Right ventricle myocardium inferior (tissue), 1 donor: ENCODE results near the gene ECM1. TPM values are rescaled to one million over a fixed set of nuclear protein-coding genes. Genes with fewer than 3 reads are reported as not detected.
A peak's percentile ranks its signal among the peaks of the same experiment; 100 is the strongest.

Experiments
- ATAC-seq: fragments of 200-7000 bp; cut with Tn5 transposase; one replicate; pipeline ENCODE4 v1.9.1; 2020; ENCODE audit warnings: mild to moderate bottlenecking, moderate library complexity
- DNase-seq: peaks from one replicate; pipeline ENCODE4 v3.0.0; 2021; ENCODE audit errors: missing footprints
- intact Hi-C: fragments of 100-400 bp; cut with DNase I; formaldehyde crosslinking; loops from one replicate; pipeline ENCODE4 v1.11.0; 2022
- total RNA-seq: library from RNA; stranded (reverse); fragmentation: NEBNext Ultra II Directional; extraction: Animal tissue kit (Norgen Biotek cat#: 25700); gene quantifications from one replicate; pipeline ENCODE4 v1.2.1, GENCODE V29; 2021
- donor health status: DM: no; HTN: yes; CAD: no; lungs with severe emphysema.

ECM1 gene
- total RNA-seq, 1 donor from 2014 or later = 24.1 TPM

DNA sequence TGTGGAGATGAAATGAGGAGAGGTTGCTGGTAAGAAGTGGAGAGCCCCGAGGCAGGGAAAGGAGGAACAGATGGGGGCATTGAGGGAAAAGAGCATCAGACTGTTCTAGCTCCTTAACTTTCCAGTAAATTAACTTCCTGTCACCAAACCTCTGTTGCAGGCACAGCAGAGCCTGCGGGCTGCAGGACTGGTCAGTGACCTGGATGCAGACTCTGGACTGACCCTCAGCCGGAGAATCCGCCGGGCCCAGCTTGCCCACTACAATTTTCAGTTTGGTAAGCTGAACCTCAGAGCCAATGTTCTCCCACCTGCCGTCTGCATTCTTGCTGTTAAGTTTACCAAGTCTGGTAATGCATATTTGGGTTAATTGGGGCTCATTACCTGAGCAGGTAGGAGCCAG, 2.5 kb upstream of the ECM1 start:
- DNase-seq (no peak), ATAC-seq (no peak)
- intact Hi-C loops = no loop called here

DNA sequence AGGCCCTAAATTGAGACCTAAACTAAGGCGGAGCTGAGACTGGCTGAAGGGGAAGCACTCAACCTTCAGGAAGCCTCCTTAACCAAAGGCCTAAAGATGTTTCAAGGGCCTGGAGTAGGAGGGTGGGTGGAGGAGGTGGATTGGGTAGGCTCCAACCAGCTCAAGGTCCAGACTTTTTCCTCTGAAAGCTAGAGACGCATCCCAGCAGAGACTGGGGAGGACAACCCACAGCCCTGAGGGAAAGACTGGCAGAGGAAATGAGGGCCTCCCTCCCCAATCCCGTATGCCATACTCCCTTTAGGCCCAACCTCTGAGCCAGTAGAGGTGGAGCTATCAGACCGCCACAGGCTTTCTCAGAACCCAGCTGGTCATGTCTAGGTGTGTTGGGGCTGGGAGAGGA, 1.1 kb downstream of the ECM1 start:
- intact Hi-C loops = no loop called here
- DNase-seq (no peak), ATAC-seq (peak; percentile 11)

DNA sequence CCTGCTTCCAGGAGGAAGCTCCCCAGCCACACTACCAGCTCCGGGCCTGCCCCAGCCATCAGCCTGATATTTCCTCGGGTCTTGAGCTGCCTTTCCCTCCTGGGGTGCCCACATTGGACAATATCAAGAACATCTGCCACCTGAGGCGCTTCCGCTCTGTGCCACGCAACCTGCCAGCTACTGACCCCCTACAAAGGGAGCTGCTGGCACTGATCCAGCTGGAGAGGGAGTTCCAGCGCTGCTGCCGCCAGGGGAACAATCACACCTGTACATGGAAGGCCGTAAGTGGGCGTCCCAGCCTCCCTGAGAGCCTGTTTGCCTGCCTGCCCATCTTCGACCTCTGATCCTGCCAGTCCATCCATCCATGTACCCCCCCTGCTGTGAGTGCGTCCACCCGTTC, 3.6 kb downstream of the ECM1 start:
- intact Hi-C loops = no loop called here
- DNase-seq (no peak), ATAC-seq (no peak)

DNA sequence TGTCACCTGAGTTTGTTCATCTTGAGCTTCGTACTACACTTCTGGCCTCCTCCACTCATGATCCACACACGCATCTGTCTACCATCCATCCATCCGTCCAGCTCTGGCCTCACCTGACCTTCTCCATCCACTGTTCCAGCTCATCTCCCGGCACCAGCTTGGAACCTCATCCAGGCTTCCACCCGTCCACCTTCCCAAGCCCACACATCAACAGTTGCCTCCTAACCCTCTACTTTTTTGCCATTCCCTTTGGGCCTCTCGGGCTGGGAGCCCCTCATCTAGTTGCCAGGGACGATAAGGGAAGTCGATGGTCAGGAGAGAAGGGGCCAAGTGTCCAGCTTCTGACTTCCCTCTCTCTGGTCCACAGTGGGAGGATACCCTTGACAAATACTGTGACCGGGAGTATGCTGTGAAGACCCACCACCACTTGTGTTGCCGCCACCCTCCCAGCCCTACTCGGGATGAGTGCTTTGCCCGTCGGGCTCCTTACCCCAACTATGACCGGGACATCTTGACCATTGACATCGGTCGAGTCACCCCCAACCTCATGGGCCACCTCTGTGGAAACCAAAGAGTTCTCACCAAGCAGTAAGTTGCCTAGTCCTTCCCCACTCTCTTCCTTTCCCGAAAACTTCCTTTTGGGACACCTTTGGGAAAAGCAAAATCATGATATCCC, 4.2 kb downstream of the ECM1 start:
- DNase-seq = no peak
- ATAC-seq = no peak
- intact Hi-C loops = no loop called here

DNA sequence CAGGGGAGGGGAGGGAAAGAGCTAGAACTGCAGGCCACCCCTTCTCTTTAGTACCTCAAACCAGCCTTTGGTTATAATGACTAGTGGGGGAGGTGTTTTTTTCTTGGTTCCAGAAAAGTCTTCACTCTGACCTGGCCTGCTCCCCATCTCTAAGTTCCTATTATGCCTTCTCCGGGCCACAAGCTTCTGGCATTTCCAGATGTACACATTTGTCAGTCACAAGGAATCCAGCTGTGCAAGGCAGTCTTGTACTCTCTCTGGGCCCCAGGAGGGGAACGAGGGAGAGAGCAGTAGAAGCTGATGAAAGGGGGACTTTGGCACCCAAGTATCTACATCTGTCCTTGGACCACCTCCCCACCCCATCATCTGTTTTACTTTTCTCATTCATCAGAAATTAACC, 4.9 kb downstream of the ECM1 start:
- intact Hi-C loops = no loop called here
- ATAC-seq (no peak), DNase-seq (no peak)

DNA sequence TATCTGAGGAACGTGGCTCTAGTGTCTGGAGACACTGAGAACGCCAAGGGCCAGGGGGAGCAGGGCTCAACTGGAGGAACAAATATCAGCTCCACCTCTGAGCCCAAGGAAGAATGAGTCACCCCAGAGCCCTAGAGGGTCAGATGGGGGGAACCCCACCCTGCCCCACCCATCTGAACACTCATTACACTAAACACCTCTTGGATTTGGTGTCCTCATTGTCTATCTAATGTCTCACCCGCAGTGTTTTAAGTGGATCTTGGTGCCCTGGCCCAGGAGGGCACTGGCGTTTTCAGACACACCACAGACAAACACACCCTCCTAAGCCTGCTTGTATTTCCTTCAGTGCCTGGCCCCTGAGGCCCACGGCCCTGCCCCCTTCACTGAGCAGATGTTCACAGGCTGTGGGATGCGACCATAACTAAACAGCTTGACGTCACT, 5.5 kb downstream of the ECM1 start:
- intact Hi-C loops = no loop called here
- DNase-seq = no peak
- ATAC-seq = no peak

DNA sequence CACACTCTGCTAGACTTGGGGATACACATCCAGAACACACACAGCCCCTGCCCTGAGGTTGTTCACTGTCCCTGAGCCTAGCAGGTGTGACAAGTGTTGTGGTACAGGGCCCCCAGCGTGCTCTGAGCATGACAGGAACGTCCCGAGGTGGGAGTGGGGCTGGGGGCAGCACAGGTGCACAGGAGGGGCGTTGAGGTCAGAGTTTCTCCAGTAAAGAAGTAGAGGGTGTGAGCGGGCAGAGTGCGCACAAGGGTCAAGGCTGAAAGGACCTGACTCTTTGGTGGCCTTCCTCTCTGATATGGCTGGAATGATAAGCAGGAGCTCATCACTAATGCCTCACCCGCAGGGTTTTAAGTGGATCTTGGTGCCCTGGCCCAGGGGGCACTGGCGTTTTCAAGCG, 6.4 kb downstream of the ECM1 start:
- ATAC-seq = no peak
- DNase-seq = no peak
- intact Hi-C loops = no loop called here

DNA sequence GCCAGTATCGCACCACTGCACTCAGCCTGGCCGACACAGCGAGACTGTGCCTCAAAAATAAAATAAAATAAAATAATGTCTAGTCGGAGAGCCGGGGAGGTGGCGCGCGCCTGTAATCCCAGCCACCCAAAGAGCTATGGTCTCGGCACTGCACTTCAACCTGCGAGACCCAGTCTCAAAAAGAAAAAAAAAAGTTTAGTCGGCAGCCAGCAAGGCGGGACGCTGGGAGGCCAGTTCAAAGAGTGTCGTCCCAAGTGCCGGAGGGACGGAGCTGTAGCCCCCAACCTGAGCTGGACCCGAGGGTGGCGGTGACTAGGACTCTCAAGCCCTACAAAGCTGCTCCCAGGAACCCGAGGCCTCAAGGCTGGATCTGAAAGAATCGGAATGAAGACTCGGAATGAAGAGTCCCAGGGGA, 7.0 kb downstream of the ECM1 start:
- intact Hi-C loops = loop anchor here (1.0 kb wide), 1 partner anchor 17 kb away; no protein-coding TSS in a partner anchor
- DNase-seq (no peak), ATAC-seq (peak; percentile 7)

DNA sequence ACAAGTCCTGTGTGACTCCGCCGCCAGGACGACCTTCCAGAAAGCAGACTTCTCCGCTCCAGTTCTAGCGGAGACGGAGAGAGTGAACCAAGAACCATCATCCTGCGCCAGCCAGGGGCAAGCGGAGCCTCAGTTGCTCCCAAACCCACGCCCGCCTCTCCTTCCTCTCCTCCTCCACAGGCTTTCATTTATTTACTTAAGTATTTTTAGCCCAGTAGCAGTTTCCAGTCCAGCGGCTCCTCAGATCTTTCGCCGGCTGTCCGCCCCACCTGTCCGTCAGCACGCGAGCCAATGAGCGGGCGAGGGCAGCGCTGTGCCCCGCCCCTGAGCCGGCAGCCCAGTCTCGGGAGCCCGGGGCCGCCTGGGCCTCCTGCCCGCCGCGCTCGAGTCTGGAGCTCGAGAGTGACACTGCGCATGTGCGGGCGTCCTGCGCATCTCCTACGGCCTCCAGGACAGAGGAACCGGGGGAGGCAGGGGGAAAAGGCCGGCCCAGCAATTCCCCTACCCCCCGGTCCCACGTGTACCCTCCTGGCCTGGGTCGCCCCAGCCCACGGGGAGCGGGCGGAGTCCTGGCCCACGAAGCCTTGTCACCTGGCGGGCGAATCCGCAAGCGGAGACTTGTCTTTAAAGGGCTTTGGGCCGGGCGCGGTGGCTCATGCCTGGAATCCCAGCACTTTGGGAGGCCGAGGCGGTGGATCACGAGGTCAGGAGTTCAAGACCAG, 7.6 kb downstream of the ECM1 start, which contains the start of gene FALEC:
TSS of gene FALEC (plus strand) at position 425 of the 722 bp plus-strand sequence.
- intact Hi-C loops = loop anchor here (1.0 kb wide), 1 partner anchor 17 kb away; no protein-coding TSS in a partner anchor
- ATAC-seq (peak; percentile 98), DNase-seq (peak; percentile 99)

DNA sequence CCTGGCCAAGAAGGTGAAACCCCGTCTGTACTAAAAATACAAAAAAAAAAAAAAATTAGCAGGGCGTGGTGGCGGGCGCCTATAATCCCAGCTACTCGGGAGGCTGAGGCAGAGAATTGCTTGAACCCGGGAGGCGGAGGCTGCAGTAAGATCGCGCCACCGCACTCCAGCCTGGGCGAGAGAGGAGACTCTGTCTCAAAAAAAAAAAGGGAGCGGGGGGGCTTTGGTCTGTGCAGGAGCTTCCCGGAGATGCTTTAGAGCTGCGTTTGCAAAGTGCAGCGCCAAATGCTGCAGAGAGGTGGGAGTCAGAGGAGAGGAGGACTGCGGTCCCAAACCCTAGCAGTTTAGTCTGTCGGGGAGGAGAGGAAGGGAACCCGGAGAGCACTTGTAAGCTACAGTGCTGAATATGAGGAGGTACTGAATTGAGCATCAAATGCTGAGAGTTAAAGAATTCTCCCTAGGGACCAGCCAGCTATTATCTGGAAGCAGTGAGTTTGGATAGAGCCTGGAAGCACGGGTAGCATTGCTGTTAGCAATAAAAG, 8.2 kb downstream of the ECM1 start:
- DNase-seq (no peak), ATAC-seq (no peak)
- intact Hi-C loops = no loop called here

DNA sequence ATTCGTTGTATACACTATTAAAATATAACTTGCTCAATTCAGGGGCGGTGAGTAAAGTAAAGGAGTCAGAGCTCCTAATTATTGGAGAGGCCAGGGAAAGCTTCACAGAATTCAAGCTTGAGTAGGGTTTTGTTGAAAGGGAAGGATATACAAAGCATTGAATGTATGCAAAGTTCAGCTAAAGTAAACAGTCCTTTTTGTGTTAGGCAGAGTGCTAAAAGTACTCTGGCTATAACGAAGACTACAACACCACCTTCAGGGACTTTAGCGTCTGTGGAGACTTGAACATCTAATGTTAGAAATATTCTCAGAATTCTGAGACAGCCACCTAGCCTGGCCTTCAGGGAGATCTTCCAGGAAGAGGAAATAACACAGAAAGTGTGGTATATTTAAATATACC, 8.7 kb downstream of the ECM1 start:
- intact Hi-C loops = no loop called here
- DNase-seq (no peak), ATAC-seq (no peak)

DNA sequence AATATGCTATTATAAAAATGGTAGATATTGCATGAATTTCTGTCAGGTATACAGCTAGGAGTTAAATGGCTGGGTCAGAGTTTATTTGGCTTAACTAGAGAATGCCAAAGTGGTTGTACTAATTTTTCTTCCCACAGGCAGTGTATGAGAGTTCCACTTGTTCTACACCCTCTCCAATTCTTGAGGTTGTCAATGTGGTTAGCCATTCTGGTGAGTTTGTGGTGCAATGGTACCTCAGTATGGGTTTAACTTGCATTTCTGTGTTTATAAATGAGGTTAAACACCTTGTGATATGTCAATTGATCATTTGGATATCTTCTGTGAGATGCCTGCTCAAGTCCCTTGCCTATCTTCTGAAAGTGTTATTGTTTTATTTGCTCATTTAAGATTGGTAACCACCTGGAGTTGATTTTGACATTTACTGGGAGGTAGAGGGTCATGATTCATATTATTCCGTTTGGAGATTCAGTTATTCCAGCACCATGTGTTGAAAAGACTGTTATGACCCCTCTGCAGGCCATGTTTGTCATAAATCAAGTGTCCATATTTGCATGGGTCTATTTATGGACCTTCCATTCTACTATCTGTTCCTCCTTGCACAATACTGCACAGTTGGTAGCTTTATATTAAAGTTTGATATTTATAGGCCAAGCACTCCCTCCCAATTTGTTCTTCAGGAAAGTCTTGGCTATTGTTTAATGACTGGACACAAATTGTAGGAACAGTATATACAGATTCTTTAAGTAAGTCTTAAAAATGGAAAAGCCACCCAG, 13.5 kb downstream of the ECM1 start:
- intact Hi-C loops = no loop called here

DNA sequence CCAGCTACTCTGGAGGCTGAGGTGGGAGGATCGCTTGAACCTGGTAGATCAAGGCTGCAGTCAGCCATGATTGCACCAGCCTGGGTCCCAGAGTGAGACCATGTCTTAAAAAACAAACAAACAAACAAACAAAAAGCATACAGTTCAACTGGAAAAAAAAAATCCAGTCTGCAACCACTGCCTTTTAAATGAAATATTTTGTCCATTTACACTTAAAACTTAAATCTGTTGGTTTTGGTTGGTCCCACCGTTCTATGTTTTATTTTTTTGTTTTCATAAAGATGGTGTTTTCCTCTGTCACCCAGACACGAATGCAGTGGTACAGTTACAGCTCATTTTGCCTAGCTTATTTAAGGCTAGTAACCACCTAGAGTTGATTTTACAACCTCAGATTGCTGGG, 17.4 kb downstream of the ECM1 start:
- ATAC-seq (no peak), DNase-seq (no peak)
- intact Hi-C loops = no loop called here

More for the DNA sequence above, 13.5 kb downstream of the ECM1 start:
- ATAC-seq (no peak), DNase-seq (no peak)

DNA sequence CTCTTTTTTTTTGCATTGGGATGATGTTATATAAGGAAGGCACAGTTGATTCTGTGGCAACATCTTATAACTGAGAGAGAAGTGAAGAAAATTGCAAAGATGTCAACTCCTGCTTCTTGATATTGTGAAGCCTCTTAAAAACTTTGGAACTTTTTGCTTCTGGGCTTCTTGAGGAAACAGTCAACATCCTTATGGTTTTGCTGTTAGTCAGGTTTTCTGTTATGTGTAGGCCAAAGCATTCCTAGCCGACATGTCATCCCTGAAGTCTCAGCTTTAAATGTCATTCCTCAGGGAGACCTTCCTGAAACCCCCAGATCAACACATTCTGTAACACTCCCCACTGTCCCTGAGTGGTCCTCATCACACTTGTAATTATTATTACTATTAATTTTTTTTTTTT, 20.3 kb downstream of the ECM1 start:
- DNase-seq (no peak), ATAC-seq (no peak)
- intact Hi-C loops = no loop called here

DNA sequence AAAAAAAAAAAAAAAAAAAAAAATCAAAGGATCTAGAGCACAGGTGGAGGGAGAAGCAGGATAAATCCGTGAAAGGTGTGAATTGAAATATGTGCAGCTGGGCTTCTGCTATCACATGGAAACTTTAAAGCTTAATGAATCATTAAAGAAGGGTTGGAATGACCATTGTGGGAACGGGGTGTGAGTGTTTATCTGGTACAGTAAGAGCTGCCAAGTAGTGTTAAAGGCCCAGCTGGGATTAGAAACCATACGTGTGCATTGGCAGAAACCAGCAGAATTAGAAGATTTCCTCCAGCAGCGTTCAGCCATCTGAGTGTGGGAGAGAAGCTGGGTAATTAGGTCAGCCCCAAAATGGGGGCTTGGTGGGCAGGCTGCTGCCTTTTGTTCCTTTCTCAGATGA, 21.1 kb downstream of the ECM1 start:
- ATAC-seq (peak; percentile 32), DNase-seq (no peak)

DNA sequence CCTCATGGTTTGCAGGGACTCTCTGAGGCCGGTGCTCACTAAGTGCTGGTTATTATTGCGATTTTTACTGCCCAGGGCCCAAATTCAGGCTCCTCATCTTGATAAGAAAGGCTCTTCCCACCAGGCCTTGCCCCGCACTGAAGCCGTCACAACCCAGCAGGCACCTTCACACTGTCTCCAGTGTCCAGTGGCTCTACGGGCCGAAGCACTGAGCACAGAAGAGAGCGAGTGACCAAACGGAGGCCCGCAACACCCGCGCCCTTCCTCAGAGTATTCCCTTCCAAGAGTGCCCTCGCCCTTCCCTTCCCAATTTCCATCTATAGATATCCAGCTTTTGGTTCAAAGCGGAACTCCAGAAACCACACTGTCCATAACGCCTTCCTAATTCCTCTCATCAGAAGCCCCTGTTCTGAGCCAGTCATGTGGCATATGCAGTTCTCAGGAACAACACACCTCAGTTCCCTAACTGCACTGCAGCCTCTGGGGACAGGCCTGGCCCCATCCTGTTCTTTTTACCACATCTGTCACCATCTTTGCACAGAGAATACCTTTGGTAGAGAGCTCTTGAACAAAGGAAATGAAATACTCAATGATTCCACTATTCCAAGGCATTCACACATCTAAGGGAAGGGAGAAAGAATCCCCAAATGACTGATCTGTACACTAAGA, 22.7 kb downstream of the ECM1 start:
- DNase-seq (no peak), ATAC-seq (no peak)
- intact Hi-C loops = loop anchor here (5.0 kb wide), 1 partner anchor 168 kb away; the partner anchor contains the start of gene RPRD2

More for the DNA sequence above, 21.1 kb downstream of the ECM1 start:
- intact Hi-C loops = no loop called here

DNA sequence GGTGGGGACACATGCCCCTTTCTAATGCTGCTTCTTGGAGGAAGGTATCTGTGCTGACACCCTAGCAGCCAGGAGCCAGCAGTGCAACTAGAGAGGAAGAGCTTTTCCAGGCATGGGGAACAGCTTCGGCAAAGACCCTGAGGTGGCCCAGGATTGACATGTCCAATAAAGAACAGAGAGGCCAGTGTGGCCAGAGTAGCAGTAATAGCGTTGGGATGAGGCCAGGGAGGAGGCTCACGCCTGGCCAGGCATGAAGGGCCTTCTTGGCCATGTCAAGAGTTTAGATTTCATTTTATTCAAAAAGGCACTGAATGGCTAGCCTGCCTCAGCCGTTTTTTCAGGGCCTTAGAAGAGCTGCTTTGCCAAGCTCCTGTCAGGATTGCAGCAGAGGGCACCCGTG, 25.0 kb downstream of the ECM1 start:
- ATAC-seq = no peak
- DNase-seq = no peak
- intact Hi-C loops = loop anchor here (1.0 to 5.0 kb wide), 3 partner anchors 18 to 171 kb away; partner anchors contain the start of genes FALEC, RPRD2 and TARS2

DNA sequence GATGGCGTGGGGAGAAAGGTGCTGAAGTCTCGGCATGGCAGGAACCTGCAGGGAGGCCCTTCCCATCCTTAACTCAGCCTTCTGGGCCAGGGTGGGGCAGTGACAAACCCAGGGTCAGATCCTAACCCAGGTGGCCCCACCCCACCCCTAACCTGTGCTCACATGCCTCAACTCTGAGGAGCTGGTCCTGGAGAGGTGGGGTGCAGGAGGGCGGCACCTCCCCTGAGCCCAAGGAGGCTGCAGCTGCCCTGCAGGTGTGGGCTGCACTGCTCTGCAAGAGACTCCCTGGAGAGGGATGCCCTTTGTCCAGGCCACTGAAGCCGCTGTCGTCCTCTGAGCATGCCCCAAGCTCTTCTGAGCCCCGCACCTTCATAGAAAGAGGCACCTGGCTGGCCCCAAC, 26.1 kb downstream of the ECM1 start:
- intact Hi-C loops = loop anchor here (5.0 kb wide), 1 partner anchor 172 kb away; the partner anchor contains the start of gene RPRD2
- ATAC-seq (no peak), DNase-seq (no peak)
